Embryonic facial prominence (tissue), 1 donor: ENCODE data around the gene MYLIP.
A peak's percentile ranks its signal among the peaks of the same experiment; 100 is the strongest.
"Not testable (repeated sequence)": the region's sequence is repeated elsewhere in the genome, so short reads cannot be mapped to it uniquely, and the experiment has no call there.

Source experiments
- DNase-seq: peaks from one replicate; pipeline ENCODE4 v3.0.0-alpha.2; 2016; ENCODE audit errors: extremely low spot score

Gene MYLIP

DNA sequence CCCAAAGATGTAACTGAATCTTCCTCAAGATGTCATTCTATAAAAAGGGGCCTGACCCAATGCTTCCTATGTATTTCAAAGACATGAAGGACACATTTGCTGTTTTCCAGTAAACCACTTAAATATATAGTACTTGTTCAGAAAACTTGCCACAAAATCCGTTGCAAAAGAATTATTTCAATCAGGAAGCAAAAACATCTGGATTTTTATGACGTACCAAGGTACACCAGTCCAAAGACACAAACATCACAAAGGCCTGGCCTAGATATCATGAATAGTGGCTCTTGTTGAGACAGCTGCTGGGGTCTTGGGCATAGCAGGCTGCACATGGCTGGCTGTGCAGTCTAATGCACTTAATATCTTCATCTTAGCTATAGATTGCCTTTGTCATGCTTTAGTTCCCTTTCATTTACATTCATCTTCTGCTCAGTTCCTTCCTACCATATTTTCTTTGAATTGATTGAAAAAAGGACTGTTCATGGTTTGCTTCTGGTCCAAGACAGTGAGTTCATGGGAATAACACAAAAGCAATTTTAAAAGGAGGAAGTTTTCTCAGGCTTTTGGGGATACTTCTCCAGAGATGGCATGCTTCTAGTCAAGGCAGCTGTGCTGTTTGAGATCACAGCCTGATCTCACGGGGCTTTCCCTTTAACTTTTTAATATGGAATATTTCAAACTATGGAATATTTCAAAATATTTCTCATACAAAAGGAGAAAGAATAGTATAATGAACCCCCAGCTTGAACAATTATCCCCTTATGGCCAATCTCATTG, 44.5 kb downstream of the MYLIP start:
- DNase-seq: no peak

DNA sequence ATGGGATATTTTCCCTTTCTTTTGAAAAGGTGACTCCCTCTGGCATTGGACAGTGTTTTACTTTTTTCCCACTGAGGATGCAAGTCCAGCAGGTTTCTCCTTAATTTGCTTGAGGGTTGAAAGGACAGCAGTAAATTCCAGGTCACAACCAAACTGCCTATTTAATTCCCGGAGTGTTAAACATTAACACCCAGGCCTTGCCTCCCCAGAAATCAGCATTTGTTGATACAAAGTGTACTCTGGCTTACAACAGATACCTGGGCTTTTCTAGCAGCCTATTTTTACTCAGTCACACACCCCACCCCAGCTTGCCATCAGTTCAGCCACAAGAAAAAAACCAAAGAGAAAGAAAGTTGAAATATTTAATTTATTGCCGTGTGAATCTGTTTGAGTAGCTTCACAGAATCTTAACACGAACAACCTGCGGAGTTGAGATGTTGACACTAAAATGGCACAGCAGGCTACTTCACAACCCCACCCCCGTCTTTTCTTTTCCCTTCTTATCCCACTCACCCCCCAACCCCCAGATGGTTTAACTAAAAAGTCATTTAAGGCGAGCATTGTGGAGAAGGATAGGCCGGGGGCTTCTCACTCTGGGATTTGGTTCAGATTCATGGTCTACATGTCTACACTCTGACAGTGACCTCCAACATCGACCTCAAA, 45.7 kb downstream of the MYLIP start:
- DNase-seq: no peak

DNA sequence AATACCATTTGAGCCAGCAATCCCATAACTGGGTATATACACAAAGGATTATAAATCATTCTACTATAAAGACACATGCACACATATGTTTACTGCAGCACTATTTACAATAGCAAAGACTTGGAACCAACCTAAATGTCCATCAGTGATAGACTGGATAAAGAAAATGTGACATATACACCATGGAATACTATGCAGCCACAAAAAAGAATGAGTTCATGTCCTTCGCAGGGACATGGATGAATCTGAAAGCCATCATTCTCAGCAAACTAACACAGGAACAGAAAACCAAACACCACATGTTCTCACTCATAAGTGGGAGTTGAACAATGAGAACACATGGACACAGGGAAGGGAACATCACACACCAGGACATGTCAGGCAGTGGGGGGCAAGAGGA, 47.7 kb downstream of the MYLIP start:
- not testable (repeated sequence) for DNase-seq

DNA sequence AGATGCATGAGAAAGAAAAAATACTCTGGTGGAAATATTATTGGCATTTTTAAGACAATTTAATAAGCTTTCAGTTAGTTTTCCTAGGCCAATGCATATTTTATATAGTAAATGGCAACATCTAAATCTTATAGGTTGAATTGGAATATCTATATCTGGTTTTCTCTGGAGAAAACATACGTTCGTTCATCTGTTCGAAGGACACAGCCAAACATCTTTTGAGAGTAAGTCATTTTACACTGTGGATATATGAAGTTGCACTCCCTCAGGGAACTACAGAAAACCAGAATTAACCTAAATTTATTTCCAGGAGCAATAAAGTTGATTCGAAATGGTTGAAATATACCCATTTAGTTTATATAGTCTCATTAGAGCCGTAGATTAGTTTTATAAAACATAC, 49.0 kb downstream of the MYLIP start:
- no peak for DNase-seq

DNA sequence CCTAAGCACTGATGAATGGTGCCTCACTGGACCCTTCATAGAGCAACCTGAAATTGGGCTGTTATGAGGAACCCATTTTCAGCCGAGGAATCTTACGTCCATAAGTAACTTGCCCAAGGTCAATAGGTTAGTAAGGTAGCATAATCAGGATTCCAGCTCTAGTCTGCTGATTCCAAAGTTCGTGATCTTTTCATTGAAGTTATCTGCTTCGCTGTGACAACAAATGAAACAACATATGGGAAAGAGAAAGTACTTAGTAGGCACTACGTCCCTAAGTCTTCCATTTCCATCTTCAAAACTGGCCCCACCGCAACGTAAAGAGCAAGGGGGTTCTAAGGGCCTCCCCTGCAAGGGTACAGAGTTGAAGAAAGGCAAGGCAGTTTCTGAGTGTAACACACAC, 49.5 kb downstream of the MYLIP start:
- no peak for DNase-seq

DNA sequence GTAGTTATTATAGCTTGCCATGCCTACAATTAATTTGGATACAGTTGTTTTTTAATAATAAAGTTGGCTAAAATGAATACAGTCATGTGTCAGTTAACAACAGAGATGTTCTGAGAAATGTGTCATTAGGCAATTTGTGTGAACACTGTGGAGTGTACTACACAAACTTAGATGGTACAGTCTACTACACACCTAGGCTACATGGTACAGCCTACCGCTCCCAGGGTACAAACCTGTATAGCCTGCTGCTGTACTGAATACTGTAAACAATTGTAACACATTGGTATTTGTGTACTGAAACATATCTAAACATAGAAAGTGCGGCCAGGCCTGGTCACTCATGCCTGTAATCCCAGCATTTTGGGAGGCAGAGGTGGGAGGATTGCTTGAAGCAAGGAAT, 50.2 kb downstream of the MYLIP start:
- no peak for DNase-seq

DNA sequence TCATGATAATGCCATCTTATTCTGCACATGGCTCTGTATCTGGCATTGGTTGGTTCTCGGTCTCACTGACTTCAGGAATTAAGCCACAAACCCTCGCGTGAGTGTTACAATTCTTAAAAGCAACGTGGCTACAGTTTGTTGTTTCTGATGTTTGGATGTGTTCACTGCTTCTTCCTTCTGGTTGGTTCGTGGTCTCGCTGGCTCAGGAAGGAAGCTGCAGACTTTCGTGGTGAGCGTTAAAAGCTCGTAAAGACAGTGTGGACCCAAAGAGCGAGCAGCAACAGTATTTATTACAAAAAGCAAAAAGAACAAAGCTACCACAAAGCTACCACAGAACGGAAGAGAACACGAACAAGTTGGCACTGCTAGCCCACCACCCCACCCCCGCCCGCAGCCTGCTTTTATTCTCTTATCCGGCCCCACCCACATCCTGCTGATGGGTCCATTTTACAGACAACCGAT, 51.1 kb downstream of the MYLIP start:
- no peak for DNase-seq

DNA sequence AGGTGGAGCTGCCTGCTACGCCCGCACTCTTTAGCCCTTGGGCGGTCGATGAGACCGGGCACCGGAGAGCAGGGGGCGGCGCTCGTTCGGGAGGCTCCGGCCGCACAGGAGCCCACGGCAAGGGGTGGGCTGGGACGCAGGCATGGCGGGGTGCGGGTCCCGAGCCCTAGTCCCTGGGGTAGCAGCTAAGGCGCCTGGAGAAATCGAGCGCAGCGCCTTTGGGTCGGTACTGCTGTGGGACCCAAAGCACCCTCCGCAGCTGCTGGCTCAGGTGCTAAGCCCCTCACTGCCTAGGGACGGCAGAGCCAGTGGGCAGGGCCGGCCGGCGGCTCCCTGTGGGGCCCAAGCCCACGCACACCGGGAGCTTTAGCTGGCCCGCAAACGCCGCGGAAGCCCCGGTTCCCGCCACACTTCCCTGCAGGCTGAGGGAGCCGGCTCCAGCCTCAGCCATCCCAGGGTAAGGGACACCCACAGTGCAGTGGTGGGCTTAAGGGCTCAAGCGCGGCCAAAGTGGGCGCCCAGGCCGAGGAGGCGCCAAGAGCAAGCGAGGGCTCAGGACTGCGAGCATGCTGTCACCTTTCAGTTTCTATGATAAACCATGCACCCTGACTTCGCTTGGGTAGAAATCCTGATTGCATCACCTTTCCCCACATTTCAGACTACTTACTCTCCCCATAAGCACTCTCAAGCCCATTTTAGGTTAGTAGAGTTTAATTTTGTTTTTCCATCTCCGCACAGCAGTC, 52.0 kb downstream of the MYLIP start:
- no peak for DNase-seq

DNA sequence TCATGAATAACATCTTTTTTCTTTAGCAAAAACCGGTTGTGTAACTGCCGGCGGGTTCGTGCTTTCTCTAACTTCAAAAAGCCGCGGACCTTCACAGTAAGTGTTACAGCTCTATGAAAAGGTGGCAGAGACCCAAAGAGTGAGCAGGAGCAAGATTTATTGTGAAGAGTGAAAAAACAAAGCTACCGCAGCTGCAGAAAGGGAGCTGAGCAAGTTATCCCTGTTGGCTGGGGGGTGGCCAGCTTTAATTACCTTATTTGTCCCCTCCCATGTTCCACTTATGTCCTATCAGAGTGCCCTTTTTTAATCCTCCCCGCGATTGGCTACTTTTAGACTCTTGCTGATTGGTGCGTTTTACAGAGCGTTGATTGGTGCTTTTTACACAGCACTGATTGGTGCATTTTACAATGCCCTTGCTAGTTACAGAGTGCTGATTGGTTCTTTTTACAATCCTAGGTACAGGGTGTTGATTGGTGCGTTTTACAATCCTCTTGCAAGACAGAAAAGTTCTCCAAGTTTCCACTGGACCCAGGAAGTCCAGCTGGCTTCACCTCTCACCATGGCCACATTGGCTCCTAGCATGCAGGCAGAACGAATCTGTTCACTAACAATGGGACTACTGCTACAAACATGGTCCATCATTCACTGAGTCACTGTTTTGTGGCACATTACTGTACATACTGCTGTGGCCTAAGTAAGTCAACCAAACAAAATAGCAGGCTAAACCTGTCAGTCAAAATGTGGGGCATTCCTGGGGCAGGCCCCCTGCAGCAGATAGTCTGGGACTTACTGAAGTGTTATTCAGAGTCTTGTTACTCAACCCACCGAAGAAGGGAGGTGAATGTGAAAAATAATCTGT, 52.8 kb downstream of the MYLIP start:
- no peak for DNase-seq

DNA sequence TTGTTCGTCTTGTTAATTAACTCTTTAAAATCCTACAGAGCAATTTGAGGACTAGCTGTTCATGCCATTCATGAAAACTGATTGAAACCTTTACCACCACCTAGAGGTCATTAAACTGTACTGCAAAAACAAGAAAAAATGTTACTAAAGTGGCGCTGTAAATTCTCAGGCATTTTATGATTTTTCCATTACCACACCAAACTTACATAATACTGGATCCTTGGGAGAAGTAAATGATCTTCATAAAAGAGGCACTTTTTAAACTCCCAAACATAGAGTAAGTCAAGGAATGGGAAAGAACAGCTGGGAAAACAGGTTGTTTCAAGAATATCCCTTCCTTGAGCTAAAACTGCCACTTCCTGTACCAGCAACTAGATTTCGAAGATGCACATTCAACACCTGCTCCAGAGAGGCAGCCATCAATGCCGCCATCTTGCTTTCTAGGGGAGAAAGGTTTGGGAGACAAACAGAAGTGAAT, 54.3 kb downstream of the MYLIP start:
- peak; percentile 75 for DNase-seq

DNA sequence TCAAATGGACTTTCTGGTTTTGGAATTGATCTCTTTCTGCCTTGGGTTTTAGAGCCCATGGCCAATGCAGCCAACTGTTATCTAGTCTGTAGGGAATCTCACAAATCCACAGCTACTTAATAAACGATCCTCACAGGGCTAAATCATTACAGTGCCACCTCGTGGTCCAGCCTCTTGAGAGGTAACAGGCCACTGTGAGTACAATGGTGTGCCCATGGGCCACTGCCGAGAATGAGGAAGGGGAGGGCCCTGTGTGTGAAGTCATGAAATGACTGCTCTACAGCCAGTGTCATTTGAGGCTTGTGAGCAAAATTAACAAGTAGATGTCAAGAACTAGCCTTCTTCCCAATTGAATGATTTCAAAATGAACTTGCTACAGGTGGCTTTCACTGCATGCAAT, 55.2 kb downstream of the MYLIP start:
- no peak for DNase-seq

DNA sequence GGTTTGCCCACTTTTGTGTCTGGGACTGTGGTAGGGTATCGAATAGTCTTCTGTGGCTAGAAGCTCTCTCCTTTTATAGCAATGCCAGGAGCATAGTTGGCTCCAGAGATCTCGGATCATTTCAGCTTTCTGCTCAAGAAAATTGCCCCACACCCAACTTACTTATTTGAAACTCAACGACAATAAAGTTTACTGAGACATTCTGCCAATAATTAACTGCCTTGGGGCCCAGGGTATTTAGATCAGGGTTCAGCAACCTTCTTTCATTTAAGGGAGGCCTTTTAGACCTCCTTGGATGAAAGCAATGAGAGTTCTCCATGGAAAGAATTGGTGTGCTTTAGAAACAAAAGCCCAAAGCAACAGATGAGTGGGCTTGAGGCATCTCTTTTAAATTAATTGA, 55.7 kb downstream of the MYLIP start:
- DNase-seq: no peak

DNA sequence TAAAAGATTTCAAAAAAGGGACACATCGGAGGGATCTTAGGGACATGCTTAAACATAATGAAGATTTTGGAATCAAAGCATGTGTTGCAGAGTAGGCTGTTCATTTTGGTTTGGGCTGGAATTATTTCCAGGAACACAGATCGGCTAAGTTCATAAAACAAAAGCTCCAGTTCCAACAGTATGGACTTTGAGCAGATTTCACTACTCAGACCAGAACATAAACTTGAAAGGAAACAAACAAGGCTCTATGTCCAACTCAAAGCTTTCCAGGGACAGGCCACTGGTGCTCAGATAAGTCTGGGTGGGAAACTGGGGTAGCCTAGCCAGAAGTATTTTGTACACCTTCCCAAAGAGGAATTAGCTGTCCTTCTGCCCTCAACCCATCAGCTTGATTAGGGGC, 58.3 kb downstream of the MYLIP start:
- DNase-seq: no peak

DNA sequence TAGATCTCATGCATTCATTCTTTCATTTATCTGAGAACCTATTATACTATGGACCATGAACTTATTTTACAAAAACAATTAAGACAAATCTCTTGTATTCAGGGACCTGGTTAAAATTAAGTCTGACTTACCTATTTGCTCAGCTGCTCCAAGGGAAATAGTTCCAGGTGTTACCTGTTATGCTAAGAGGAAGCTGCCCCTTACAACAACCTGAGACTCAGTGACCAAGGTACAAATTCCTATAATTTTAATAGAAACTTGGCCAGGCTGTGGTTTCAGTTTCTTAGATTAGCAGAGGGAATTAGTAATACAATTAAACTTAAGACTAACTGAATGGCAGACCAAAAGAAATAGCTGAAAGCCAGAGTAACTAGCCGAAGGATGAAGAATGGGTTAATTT, 61.3 kb downstream of the MYLIP start:
- DNase-seq: no peak

DNA sequence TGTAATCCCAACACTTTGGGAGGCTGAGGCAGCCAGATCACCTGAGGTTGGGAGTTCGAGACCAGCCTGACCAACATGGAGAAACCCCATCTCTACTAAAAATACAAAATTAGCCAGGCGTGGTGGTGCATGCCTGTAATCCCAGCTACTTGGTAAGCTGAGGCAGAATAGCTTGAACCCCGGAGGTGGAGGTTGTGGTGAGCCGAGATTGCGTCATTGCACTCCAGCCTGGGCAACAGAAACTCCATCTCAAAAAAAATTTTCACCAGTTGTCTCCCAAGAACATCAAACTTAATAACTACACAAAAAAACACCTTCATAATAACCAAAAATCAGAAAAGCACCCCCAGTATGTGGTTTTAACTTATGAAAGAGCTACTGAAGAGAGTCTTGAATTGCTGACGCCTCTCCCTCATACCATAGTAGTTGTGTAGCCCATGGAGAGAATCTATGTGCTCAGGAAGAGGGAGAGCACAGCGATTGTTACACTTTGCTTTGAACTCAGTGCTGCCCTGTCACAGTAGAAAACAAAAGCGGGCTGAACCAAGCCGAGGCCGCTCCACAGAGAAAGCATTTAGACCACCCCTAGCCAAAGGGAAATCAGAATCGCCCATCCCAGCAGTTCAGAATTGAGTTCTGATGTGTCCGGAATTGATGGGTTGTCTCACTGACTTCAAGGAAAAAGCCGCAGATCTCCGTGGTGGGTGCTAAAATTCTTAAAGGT, 67.5 kb downstream of the MYLIP start:
- no peak for DNase-seq

DNA sequence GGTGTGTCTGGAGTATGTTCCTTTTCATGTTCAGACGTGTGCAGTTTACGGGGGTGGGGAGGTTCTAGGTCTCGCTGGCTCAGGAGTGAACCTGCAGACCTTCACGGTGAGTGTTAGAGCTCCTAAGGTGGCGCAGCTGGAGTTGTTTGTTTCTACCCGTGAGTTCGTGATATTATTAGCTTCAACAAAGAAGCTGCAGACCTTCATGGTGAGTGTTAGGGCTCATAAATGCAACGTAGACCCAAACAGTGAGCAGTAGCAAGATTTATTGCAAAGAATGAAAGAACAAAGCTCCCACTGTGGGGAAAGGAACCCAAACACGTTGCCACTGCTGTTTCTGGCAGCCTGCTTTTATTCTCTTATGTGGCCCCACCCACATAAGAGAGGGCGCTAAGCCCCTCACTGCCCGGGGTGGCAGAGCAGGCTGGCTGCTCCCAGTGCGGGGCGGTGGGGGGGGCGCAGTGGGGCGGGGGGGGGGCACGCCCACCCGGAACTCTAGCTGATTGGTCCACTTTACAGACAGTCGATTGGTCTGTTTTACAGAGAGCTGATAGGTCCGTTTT, 68.2 kb downstream of the MYLIP start:
- DNase-seq: no peak
